Suppressor macrophage treated with lipopolysaccharide for 1 hour (primary cell): ENCODE measurements around the gene RRAD.
A peak's percentile ranks its signal among the peaks of the same experiment; 100 is the strongest.

Source experiments
- DNase-seq, 3 donors: peaks; one replicate each; pipeline ENCODE4 v3.0.0-alpha.2; 2020 to 2022

Gene RRAD

DNA sequence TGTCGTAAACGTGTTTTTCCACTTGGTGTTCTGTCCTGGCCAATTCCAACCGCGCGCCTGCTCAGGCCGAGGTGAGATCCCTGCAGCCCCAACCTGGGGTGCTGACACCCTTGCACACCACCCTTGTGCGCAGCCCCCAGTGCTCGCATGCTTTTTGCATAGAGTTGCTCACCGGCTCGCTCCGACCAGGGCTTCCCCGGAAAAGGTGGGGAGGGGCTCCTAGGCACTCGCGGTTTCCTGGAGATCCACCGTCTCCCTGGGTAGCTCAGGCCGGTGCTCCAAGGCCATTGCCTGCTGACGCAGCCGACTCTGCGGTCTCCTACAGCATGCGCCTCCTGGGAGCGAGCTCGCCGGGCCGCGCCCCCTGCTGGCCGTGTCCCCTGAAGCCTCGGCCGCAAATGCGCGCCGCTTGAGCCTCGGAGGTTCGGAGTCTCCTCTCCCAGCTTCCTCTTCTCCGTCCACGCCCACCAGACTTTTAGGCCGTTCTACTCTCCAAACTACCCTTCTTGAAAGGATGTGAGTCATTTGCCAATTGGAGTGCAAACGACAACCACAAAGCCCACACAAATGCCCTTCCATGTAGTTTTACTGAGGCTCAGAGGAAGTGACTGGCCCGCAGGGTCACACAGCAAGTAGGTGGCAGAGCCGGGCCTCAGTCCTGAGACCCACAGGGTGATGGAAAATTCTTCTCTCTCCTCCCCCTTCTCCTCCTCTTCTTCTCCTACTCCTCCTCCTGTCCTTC is 52.2 kb downstream of the RRAD start:
- DNase-seq: peak; percentile 99 to 100 (median 100)

DNA sequence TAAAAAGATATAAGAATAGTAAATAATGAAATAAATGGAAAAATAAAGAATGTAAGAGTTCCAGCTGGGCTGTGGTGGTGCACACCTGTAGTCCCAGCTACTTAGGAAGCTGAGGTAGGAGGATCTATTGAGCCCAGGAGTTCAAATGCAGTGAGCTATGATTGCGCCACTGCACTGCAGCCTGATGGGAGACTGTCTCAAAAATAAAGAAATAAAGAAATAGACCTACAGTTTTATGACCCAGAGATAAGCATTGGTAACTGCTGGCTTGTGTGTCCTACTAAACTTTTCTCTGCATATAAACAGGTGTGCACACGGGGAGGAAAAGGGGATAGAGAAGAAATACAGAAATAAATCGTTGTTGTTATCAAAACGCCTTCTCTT is 52.8 kb downstream of the RRAD start:
- DNase-seq: no peak

DNA sequence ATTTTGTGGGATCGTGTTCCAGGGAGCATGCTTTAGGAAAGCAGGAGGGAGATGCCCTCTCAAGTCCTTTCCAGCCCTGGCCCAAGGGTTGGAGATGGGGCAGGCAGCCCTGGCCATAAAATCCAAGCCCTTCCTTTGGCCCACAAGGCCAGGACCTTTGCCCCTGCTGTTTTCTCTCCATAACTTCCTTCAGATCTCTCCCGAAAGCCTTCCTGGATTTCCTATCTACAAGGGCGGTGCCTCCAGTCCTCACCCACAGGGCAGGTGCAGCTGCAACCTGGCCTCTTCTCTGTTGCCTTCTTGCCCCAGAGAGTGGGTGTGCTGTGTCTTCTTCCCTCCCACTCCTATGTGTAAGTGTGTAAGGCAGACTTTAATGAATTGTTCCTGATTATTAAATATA is 53.5 kb downstream of the RRAD start:
- DNase-seq: no peak
